HepG2 (cell line): ENCODE data around the gene TMTC4. TPM values are rescaled to one million over a fixed set of nuclear protein-coding genes. Genes with fewer than 3 reads are reported as not detected.

Experiments used
- ATAC-seq: fragments of 200-7000 bp; cut with Tn5 transposase; 3 replicates; pipeline ENCODE4 v1.9.1; 2020; ENCODE audit warnings: mild to moderate bottlenecking, moderate library complexity
- BruUV-seq: library from RNA; stranded (reverse); fragments of 400-500 nt; replicated peaks from 2 replicates; lab custom pipeline; 2021; lab: Mats Ljungman, UMichigan
- CTCF ChIA-PET: fragments of 300-600 bp; formaldehyde crosslinking; extraction: SDS; loops from one replicate; lab custom pipeline; 2021; ENCODE audit warnings: low total read pairs, inconsistent platforms, low intra/inter-chr PET ratio; lab: Yijun Ruan, JAX
- POLR2A ChIA-PET: fragments of 350-600 bp; sonication (Branson Sonifier 250); formaldehyde crosslinking; loops from one replicate; lab custom pipeline; 2020; ENCODE audit warnings: antibody characterized with exemption, inconsistent platforms; lab: Yijun Ruan, JAX
- DNase-seq: peaks from one replicate; pipeline ENCODE4 v3.0.0-alpha.2; 2015; ENCODE audit warnings: low spot score
- FAIRE-seq: peaks from 3 replicates; lab custom pipeline; 2011; peaks lifted over from hg19 to GRCh38; lab: Jason Lieb, UNC
- H2AFZ ChIP-seq: one replicate; pipeline ENCODE4 v1.6.1; 2011; ENCODE audit warnings: low read length, inconsistent platforms
- H3K27ac ChIP-seq: fragments of 300-600 bp; 3 replicates; pipeline ENCODE4 v1.8.0; 2011; ENCODE audit warnings: mixed run types, mild to moderate bottlenecking, mixed read lengths, low read length, inconsistent platforms; ENCODE audit not compliant: insufficient read depth; ENCODE audit errors: extremely low read length
- H3K27me3 ChIP-seq, 2 experiments: fragments of 200-600 bp in 1 of 2; 2 replicates in 1 of 2; 3 replicates in 1 of 2; pipeline versions ENCODE4 v1.6.0 to v1.8.0; 2011; ENCODE audit warnings: low read length in 2 of 2, mild to moderate bottlenecking in 2 of 2, moderate library complexity in 2 of 2, inconsistent platforms in 1 of 2; ENCODE audit not compliant: insufficient read depth in 2 of 2, control insufficient read depth in 1 of 2
- H3K36me3 ChIP-seq, 2 experiments: fragments of 200-600 bp in 1 of 2; replicated peaks in 1 of 2; 2 replicates in 1 of 2; 3 replicates in 1 of 2; pipeline versions ENCODE4 v1.5.1 to v1.8.0; 2011; ENCODE audit warnings: low read length in 2 of 2, inconsistent platforms in 1 of 2; ENCODE audit not compliant: insufficient read depth in 2 of 2, control insufficient read depth in 1 of 2
- H3K4me1 ChIP-seq: 2 replicates; pipeline ENCODE4 v1.5.1; 2012; ENCODE audit warnings: low read length, inconsistent platforms; ENCODE audit not compliant: insufficient read depth
- H3K4me2 ChIP-seq: 2 replicates; pipeline ENCODE4 v1.6.0; 2011; ENCODE audit warnings: low read depth, low read length, inconsistent platforms
- H3K4me3 ChIP-seq, 3 experiments: fragments of 200-600 bp in 1 of 3; sonication (generic), shearing (Covaris generic) in 1 of 3; replicated peaks in 1 of 3; 2 replicates each; pipeline ENCODE4 v1.5.1; 2011 to 2016; ENCODE audit warnings: low read length in 3 of 3, inconsistent platforms in 2 of 3, low read depth in 2 of 3, mild to moderate bottlenecking in 2 of 3, control low read depth in 1 of 3, mixed read lengths in 1 of 3; ENCODE audit not compliant: insufficient read depth in 1 of 3
- H3K79me2 ChIP-seq: one replicate; pipeline ENCODE4 v1.6.1; 2011; ENCODE audit warnings: low read length, inconsistent platforms; ENCODE audit not compliant: insufficient read depth
- H3K9ac ChIP-seq: 2 replicates; pipeline ENCODE4 v1.6.0; 2011; ENCODE audit warnings: mild to moderate bottlenecking, low read depth, low read length, inconsistent platforms; ENCODE audit not compliant: insufficient read depth
- H3K9me3 ChIP-seq: 2 replicates; pipeline ENCODE4 v1.5.1; 2012; ENCODE audit warnings: mild to moderate bottlenecking, low read length
- H4K20me1 ChIP-seq: 2 replicates; pipeline ENCODE4 v1.6.0; 2011; ENCODE audit warnings: inconsistent platforms, mild to moderate bottlenecking, low read length, moderate library complexity; ENCODE audit not compliant: insufficient read depth
- FOXM1 ChIP-seq: sonication (generic); formaldehyde crosslinking; IDR thresholded peaks from 2 replicates; pipeline ENCODE4 v1.5.0; 2020; ENCODE audit warnings: missing genetic modification reagents
- ZNF232 ChIP-seq: sonication (generic); formaldehyde crosslinking; IDR thresholded peaks from 2 replicates; pipeline ENCODE4 v1.4.0; 2020; ENCODE audit warnings: missing genetic modification reagents, borderline replicate concordance
- ZNF333 ChIP-seq: sonication (generic); formaldehyde crosslinking; IDR thresholded peaks from 2 replicates; pipeline ENCODE4 v1.4.0; 2020; ENCODE audit warnings: mild to moderate bottlenecking, missing genetic modification reagents, borderline replicate concordance
- ZNF552 ChIP-seq: sonication (generic); formaldehyde crosslinking; IDR thresholded peaks from 2 replicates; pipeline ENCODE4 v1.9.0; 2022; ENCODE audit warnings: missing genetic modification reagents, mild to moderate bottlenecking, borderline replicate concordance
- ZNF790 ChIP-seq: sonication (generic); formaldehyde crosslinking; IDR thresholded peaks from 2 replicates; pipeline ENCODE4 v1.8.0; 2022; ENCODE audit warnings: missing genetic modification reagents, mild to moderate bottlenecking, borderline replicate concordance
- WGBS: methylation state at CpG from one replicate; pipeline ENCODE4 v1.1.6; 2017; ENCODE audit warnings: low lambda C conversion rate; 5-methylcytosine and 5-hydroxymethylcytosine counted together
- in situ Hi-C: cut with HindIII; loops from 2 replicates; pipeline ENCODE4 v1.10.0; 2017; ENCODE audit warnings: low pct_unique_long_range_greater_than_20kb; ENCODE audit not compliant: extremely low pct_ligation_motif_present
- intact Hi-C: fragments of 100-400 bp; cut with micrococcal nuclease; formaldehyde crosslinking; loops from one replicate; pipeline ENCODE4 v1.10.0; 2022; ENCODE audit not compliant: unreplicated experiment
- polyA plus RNA-seq, 8 experiments: library from polyadenylated mRNA; depleted of rRNA in 3 of 8; stranded (reverse) in 7 of 8; unstranded in 1 of 8; fragments of >200 nt; fragmentation: Illumina TruSeq in 4 of 8; extraction: Trizol in 4 of 8; gene quantifications; 2 replicates each; pipeline versions ENCODE4 v1.2.1 to v1.2.3, GENCODE V29; 2011 to 2016; ENCODE audit warnings: low read depth in 4 of 8, missing spikeins in 1 of 8, mixed read lengths in 1 of 8; ENCODE audit not compliant: insufficient read depth in 1 of 8
- total RNA-seq, 5 experiments: library from RNA; depleted of rRNA; stranded (reverse); fragments of >200 nt; fragmentation: Illumina TruSeq; extraction: Trizol; gene quantifications; 2 replicates each; pipeline ENCODE4 v1.2.3, GENCODE V29; 2016; ENCODE audit warnings: low read depth in 1 of 5
- TF ChIP-seq, protein P1 (sequence below): sonication (generic); formaldehyde crosslinking; conservative IDR thresholded peaks from 2 replicates; pipeline ENCODE4 v1.8.0; 2022; ENCODE audit warnings: missing genetic modification reagents
- TF ChIP-seq, protein P2 (sequence below): sonication (generic); formaldehyde crosslinking; IDR thresholded peaks from 2 replicates; pipeline ENCODE4 v1.4.0; 2020; ENCODE audit warnings: mild to moderate bottlenecking, missing genetic modification reagents

TMTC4 gene
- total and polyA plus RNA-seq, 2 of the 13 experiments (the other 11 are each of a cell fraction or from before 2014, with no cell fraction given): 16.0 to 22.6 TPM

DNA sequence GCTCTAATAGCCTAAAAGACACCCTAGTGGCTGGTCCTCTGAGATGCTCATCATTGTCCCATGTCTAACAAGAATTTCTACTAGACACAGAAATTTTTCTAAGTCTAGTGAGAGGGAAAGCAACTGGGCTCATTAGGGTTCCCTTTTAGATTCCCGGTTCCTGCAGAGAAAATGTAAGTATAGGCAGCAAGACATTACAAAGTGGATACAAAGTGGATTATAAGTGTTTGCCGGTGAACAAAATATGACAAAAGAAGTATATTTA is 20.8 kb upstream of the TMTC4 start:
- no peak overlapping the region for H3K4me3 ChIP-seq
- H3K79me2 ChIP-seq: no peaks in the 10 kb centered on the region
- in situ Hi-C loops: loop anchor here (25.0 kb wide), 1 partner anchor 417 kb away; no protein-coding TSS in a partner anchor
- POLR2A ChIA-PET: no interaction called here
- TF ChIP-seq, protein P1, sequence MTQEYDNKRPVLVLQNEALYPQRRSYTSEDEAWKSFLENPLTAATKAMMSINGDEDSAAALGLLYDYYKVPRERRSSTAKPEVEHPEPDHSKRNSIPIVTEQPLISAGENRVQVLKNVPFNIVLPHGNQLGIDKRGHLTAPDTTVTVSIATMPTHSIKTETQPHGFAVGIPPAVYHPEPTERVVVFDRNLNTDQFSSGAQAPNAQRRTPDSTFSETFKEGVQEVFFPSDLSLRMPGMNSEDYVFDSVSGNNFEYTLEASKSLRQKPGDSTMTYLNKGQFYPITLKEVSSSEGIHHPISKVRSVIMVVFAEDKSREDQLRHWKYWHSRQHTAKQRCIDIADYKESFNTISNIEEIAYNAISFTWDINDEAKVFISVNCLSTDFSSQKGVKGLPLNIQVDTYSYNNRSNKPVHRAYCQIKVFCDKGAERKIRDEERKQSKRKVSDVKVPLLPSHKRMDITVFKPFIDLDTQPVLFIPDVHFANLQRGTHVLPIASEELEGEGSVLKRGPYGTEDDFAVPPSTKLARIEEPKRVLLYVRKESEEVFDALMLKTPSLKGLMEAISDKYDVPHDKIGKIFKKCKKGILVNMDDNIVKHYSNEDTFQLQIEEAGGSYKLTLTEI: no peak
- TF ChIP-seq FOXM1 (CRISPR knock-in tag) (no peak), ZNF232 (CRISPR knock-in tag) (no peak), ZNF333 (CRISPR knock-in tag) (no peak), ZNF552 (CRISPR knock-in tag) (no peak), ZNF790 (CRISPR knock-in tag) (no peak)
- TF ChIP-seq, protein P2, sequence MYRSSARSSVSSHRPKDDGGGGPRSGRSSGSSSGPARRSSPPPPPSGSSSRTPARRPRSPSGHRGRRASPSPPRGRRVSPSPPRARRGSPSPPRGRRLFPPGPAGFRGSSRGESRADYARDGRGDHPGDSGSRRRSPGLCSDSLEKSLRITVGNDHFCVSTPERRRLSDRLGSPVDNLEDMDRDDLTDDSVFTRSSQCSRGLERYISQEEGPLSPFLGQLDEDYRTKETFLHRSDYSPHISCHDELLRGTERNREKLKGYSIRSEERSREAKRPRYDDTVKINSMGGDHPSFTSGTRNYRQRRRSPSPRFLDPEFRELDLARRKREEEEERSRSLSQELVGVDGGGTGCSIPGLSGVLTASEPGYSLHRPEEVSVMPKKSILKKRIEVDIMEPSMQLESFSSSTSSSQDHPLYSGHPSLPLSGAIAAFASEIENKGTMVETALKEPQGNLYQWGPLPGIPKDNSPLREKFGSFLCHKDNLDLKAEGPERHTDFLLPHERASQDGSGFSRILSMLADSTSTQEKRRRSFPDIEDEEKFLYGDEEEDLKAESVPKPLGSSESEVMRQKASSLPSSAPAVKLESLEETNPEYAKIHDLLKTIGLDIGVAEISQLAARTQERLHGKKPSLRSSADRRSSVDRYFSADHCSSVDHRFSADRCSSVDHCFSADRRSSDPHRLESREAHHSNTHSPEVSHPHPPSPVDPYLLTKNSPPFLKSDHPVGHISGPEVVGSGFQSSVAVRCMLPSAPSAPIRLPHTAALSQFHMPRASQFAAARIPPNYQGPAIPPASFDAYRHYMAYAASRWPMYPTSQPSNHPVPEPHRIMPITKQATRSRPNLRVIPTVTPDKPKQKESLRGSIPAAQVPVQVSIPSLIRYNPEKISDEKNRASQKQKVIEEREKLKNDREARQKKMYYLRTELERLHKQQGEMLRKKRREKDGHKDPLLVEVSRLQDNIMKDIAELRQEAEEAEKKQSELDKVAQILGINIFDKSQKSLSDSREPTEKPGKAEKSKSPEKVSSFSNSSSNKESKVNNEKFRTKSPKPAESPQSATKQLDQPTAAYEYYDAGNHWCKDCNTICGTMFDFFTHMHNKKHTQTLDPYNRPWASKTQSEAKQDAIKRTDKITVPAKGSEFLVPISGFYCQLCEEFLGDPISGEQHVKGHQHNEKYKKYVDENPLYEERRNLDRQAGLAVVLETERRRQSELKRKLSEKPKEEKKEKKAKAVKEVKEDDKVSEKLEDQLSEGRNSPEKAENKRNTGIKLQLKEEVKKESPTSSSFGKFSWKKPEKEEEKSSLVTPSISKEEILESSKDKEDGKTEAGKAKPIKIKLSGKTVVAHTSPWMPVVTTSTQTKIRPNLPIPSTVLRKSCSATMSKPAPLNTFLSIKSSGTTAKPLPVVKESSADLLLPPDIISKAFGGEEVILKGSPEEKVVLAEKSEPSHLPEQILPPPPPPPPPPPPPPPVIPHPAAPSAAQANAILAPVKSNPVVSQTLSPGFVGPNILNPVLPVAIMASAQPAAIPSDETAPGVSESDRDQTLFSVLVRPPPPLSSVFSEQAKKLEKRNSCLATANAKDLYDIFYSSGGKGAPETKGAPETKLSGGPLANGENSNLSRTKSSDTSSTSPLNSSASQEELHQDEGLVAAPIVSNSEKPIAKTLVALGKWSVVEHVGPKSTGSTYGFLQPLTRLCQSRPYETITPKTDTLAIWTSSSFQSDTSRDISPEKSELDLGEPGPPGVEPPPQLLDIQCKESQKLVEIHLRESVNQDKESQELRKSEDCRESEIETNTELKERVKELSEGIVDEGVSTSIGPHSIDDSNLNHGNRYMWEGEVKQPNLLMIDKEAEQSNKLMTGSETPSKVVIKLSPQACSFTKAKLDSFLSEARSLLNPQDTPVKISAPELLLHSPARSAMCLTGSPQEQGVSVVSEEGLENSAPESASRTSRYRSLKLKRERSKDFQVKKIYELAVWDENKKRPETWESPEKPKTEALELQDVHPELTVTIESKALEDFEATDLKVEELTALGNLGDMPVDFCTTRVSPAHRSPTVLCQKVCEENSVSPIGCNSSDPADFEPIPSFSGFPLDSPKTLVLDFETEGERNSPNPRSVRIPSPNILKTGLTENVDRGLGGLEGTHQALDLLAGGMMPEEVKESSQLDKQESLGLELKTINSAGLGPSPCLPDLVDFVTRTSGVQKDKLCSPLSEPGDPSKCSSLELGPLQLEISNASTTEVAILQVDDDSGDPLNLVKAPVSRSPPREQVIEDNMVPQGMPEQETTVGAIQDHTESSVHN (CRISPR knock-in tag): no peak
- TF ChIP-seq, all 625 proteins: peak for 0
- intact Hi-C loops: loop anchor here (1.0 kb wide), 2 partner anchors 133 to 406 kb away; no protein-coding TSS in a partner anchor
- BruUV-seq: no TSS peak
- Histone ChIP-seq H3K4me1 (peaks cover 12% of the 10 kb centered on the region), H3K9me3 (peaks cover 4% of the 10 kb centered on the region; the same call in 1 of the 2 replicates), H3K9ac (no peak overlapping the region), H3K27me3 (peaks cover 0 to 9% of the 10 kb centered on the region in 2 experiments; a peak in 1 of 5 replicates), H2AFZ (no peak overlapping the region), H3K36me3 (no peaks in the 10 kb centered on the region), H3K4me2 (no peak overlapping the region), H3K27ac (no peak overlapping the region), H4K20me1 (no peaks in the 10 kb centered on the region)
- FAIRE-seq (no peak), DNase-seq (no peak), ATAC-seq (no peak; the same call in 2 of the 3 replicates)
- WGBS: 99% methylated on average over 2 of the region's 2 CpGs
- CTCF ChIA-PET: no interaction called here
